Kidney (tissue), 14 donors: Measurements from ENCODE around the gene IRF5. TPM values are rescaled to one million over a fixed set of nuclear protein-coding genes. Genes with fewer than 3 reads are reported as not detected.

Source experiments
- DNase-seq, 5 donors: peaks; one replicate each; pipeline ENCODE4 v3.0.0-alpha.2; 2013 to 2020
- FAIRE-seq: peaks from 2 replicates; lab custom pipeline; 2012; peaks lifted over from hg19 to GRCh38; lab: Jason Lieb, UNC
- H3K27ac ChIP-seq, 2 donors: one replicate each; pipeline ENCODE4 v1.7.0; 2013; ENCODE audit warnings: low read depth in 2 of 2, low read length in 2 of 2, inconsistent platforms in 1 of 2
- H3K27me3 ChIP-seq: one replicate; pipeline ENCODE4 v1.7.1; 2013; ENCODE audit warnings: low read length, inconsistent platforms; ENCODE audit not compliant: control insufficient read depth, insufficient read depth
- H3K36me3 ChIP-seq, 3 donors: one replicate each; pipeline versions ENCODE4 v1.7.0 to v1.7.1; 2013; ENCODE audit warnings: low read length in 3 of 3, control low read depth in 1 of 3, inconsistent platforms in 1 of 3; ENCODE audit not compliant: insufficient read depth in 3 of 3, control insufficient read depth in 2 of 3
- H3K4me1 ChIP-seq, 3 donors: one replicate each; pipeline versions ENCODE4 v1.7.0 to v1.7.1; 2013; ENCODE audit warnings: low read length in 3 of 3, inconsistent platforms in 1 of 3, low read depth in 1 of 3; ENCODE audit not compliant: control insufficient read depth in 2 of 3, insufficient read depth in 2 of 3
- H3K4me3 ChIP-seq, 3 donors: one replicate each; pipeline versions ENCODE4 v1.7.0 to v1.8.1; 2013; ENCODE audit warnings: low read length in 3 of 3, control low read depth in 1 of 3, inconsistent platforms in 1 of 3
- H3K9ac ChIP-seq, 3 donors: one replicate each; pipeline versions ENCODE4 v1.7.0 to v1.7.1; 2013; ENCODE audit warnings: low read length in 3 of 3, control low read depth in 1 of 3, inconsistent platforms in 1 of 3
- H3K9me3 ChIP-seq, 3 donors: one replicate each; pipeline versions ENCODE4 v1.7.0 to v1.7.1; 2013; ENCODE audit warnings: low read length in 3 of 3, control low read depth in 1 of 3, inconsistent platforms in 1 of 3; ENCODE audit not compliant: control insufficient read depth in 2 of 3, insufficient read depth in 1 of 3
- intact Hi-C: fragments of 100-400 bp; cut with DNase I; formaldehyde crosslinking; loops from one replicate; pipeline ENCODE4 v1.11.1; 2022
- polyA plus RNA-seq: library from polyadenylated mRNA; stranded (reverse); fragments of 350-450 nt; fragmentation: Illumina TruSeq; extraction: RNeasy Lipid Tissue Mini Kit (QIAGEN cat#74804); gene quantifications from one replicate; pipeline ENCODE4 v1.2.3, GENCODE V29; 2014; ENCODE audit warnings: low read depth, low replicate concordance; ENCODE audit not compliant: insufficient read depth
- total RNA-seq: library from RNA; stranded (reverse); fragmentation: NEBNext Ultra II Directional; extraction: Animal tissue kit (Norgen Biotek cat#: 25700); gene quantifications from one replicate; pipeline ENCODE4 v1.2.1, GENCODE V29; 2021
- TF ChIP-seq, protein P1 (sequence below): IDR thresholded peaks from 3 replicates; pipeline ENCODE4 v1.5.1; 2012; ENCODE audit warnings: mild to moderate bottlenecking, moderate library complexity, borderline replicate concordance; ENCODE audit not compliant: insufficient read depth; ENCODE audit errors: extremely low read depth
- donor health status: control.
- donor health status: control.
- donor health status: control.
- donor health status: control.
- donor health status: control.
- donor health status: DM: yes; HTN: yes; CAD: no.
- donor health status: Normal renal cell carcinoma (clear cell type).

IRF5 gene
- total and polyA plus RNA-seq, 2 donors from 2014 or later: 13.0 to 27.1 TPM

- no peaks in the 10 kb centered on the region for H3K9me3 ChIP-seq
- FAIRE-seq: no peak
- intact Hi-C loops: no loop called here
Observed at GRCh38 chr7:128919881-128920799, 17.6 kb upstream of the IRF5 start.

DNA sequence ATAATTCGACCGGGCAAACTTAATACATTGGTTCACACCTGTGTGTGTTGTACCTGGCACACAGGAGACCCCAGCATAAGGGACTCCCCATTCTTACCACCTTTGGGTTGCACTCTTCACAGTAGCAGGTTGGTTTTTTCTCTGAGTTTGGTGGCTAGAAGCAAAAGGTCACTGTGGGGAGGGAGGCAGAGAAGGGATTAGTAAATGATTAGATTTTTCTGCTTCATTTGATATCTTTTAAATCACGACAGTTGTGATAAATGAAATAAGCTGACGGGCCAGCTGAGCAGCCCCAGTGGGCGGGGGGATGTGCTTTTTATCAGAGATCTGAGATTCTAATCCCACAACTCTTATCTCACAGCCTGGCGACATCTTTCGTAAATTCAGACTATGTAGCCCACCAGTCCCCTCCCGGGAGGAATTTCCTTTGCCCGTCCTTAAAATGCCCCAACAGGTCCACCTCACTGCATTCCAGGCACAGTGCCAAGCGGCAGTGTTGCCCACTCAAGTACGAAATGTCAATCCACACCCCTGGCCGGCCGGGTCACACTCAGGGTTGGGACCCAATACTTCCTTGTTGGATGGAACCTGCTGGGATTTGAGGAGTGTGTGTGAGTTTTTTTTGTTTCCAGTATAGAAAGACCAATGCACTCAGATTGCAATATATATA is 16.7 kb upstream of the IRF5 start:
- H3K4me3 ChIP-seq: peak overlapping the region in 1 of 3 donors; percentile 18
- DNase-seq (peak; percentile 62 to 94 (median 73)), FAIRE-seq (no peak)
- H3K27me3 ChIP-seq: no peaks in the 10 kb centered on the region
- peaks cover 0 to 9% (median 6%) of the 10 kb centered on the region in 3 donors for H3K4me1 ChIP-seq
- peak overlapping the region; percentile 5 to 48 for H3K27ac ChIP-seq
- no peak overlapping the region for H3K9ac ChIP-seq
- no peaks in the 10 kb centered on the region for H3K9me3 ChIP-seq
- TF ChIP-seq, protein P1, sequence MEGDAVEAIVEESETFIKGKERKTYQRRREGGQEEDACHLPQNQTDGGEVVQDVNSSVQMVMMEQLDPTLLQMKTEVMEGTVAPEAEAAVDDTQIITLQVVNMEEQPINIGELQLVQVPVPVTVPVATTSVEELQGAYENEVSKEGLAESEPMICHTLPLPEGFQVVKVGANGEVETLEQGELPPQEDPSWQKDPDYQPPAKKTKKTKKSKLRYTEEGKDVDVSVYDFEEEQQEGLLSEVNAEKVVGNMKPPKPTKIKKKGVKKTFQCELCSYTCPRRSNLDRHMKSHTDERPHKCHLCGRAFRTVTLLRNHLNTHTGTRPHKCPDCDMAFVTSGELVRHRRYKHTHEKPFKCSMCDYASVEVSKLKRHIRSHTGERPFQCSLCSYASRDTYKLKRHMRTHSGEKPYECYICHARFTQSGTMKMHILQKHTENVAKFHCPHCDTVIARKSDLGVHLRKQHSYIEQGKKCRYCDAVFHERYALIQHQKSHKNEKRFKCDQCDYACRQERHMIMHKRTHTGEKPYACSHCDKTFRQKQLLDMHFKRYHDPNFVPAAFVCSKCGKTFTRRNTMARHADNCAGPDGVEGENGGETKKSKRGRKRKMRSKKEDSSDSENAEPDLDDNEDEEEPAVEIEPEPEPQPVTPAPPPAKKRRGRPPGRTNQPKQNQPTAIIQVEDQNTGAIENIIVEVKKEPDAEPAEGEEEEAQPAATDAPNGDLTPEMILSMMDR: no peak
- no peaks in the 10 kb centered on the region for H3K36me3 ChIP-seq
- intact Hi-C loops: no loop called here

More at GRCh38 chr7:128919881-128920799, 17.6 kb upstream of the IRF5 start:
- Histone ChIP-seq H3K9ac (no peak overlapping the region), H3K27ac (peak overlapping the region; percentile 5 to 48), H3K4me3 (no peak overlapping the region), H3K36me3 (no peaks in the 10 kb centered on the region), H3K4me1 (peaks cover 0 to 9% (median 6%) of the 10 kb centered on the region in 3 donors), H3K27me3 (no peaks in the 10 kb centered on the region)
- DNase-seq: peak in 4 of 5 donors; percentile 30 to 72 (median 44)
- TF ChIP-seq, protein P1: peak; percentile 8

DNA sequence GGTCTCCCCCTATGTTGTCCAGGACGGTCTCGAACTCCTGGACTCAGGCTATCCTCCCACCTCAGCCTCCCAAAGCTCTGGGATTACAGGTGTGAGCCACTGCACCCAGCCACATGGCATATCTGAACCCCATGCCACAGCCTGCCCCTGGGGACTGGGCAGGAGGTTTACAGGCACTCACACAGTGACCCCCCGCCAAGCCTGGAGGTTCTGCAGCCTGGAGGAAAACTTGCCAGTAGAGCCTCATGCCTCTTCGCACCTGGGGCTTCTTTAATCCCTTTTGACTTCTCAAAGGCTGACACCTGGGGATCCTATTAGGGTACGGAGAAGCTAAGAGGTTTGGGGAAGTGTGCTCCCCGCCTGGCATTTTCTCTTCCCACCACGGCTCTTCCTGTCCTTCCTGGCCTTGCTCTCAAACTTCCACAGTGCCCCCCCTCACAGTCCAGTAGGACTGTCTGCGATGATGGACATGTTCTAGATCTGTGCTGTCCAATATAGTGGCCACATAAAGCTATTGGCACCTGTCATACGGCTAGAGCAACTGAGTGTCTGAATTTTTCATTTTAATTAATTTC is 15.8 kb upstream of the IRF5 start:
- Histone ChIP-seq H3K27me3 (no peaks in the 10 kb centered on the region), H3K9me3 (no peaks in the 10 kb centered on the region), H3K4me1 (peaks cover 0 to 9% (median 6%) of the 10 kb centered on the region in 3 donors), H3K27ac (no peak overlapping the region), H3K4me3 (no peak overlapping the region), H3K9ac (no peak overlapping the region), H3K36me3 (no peaks in the 10 kb centered on the region)
- TF ChIP-seq, protein P1: no peak
- peak in 1 of 5 donors; percentile 29 for DNase-seq
- FAIRE-seq: no peak
- intact Hi-C loops: no loop called here
